PFSK-1 (cell line): ENCODE data around the gene AKAP5.

Experiments
- FOXP2 ChIP-seq: optimal IDR thresholded peaks from 2 replicates; pipeline ENCODE3; 2011; ENCODE audit warnings: borderline replicate concordance, control low read depth, inconsistent platforms; ENCODE audit not compliant: insufficient read depth; ENCODE audit errors: extremely low read length, extremely low read depth
- POLR2AphosphoS5 ChIP-seq: IDR thresholded peaks from 2 replicates; pipeline ENCODE4 v1.6.1; 2012; ENCODE audit warnings: low read depth, mild to moderate bottlenecking, control low read depth, low read length, moderate library complexity
- SIN3A ChIP-seq: IDR thresholded peaks from 2 replicates; pipeline ENCODE4 v1.6.1; 2012; ENCODE audit warnings: mild to moderate bottlenecking, low read length, moderate library complexity, borderline replicate concordance; ENCODE audit not compliant: insufficient read depth
- TAF1 ChIP-seq: IDR thresholded peaks from 2 replicates; pipeline ENCODE4 v1.6.1; 2012; ENCODE audit warnings: low read length, control low read depth, borderline replicate concordance; ENCODE audit not compliant: insufficient read depth
- TF ChIP-seq, protein P1 (sequence below), 2 experiments: IDR thresholded peaks; 2 replicates each; pipeline versions ENCODE4 v1.6.1 to v1.8.0; 2011 to 2012; ENCODE audit warnings: low read depth in 2 of 2, low read length in 2 of 2, control low read depth in 1 of 2, inconsistent platforms in 1 of 2, mild to moderate bottlenecking in 1 of 2, moderate library complexity in 1 of 2; ENCODE audit not compliant: insufficient read depth in 1 of 2

DNA sequence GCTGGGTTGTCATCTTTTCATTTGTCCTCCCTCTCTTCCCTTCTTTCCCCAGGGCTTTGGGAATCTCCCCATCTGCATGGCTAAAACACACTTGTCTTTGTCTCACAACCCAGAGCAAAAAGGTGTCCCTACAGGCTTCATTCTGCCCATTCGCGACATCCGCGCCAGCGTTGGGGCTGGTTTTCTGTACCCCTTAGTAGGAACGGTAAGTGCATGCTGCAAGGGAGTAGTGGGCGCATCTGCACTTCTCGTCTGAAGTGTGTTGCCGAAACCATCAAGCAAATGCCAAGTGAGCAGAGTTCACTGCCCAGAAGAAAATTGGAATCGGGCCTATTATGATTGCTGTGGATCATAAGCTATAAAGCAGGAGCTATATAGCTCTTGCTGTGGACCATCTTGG, 10.6 kb upstream of the AKAP5 start:
- TF ChIP-seq TAF1 (no peak), POLR2AphosphoS5 (no peak), SIN3A (no peak), FOXP2 (no peak)
- TF ChIP-seq, protein P1, sequence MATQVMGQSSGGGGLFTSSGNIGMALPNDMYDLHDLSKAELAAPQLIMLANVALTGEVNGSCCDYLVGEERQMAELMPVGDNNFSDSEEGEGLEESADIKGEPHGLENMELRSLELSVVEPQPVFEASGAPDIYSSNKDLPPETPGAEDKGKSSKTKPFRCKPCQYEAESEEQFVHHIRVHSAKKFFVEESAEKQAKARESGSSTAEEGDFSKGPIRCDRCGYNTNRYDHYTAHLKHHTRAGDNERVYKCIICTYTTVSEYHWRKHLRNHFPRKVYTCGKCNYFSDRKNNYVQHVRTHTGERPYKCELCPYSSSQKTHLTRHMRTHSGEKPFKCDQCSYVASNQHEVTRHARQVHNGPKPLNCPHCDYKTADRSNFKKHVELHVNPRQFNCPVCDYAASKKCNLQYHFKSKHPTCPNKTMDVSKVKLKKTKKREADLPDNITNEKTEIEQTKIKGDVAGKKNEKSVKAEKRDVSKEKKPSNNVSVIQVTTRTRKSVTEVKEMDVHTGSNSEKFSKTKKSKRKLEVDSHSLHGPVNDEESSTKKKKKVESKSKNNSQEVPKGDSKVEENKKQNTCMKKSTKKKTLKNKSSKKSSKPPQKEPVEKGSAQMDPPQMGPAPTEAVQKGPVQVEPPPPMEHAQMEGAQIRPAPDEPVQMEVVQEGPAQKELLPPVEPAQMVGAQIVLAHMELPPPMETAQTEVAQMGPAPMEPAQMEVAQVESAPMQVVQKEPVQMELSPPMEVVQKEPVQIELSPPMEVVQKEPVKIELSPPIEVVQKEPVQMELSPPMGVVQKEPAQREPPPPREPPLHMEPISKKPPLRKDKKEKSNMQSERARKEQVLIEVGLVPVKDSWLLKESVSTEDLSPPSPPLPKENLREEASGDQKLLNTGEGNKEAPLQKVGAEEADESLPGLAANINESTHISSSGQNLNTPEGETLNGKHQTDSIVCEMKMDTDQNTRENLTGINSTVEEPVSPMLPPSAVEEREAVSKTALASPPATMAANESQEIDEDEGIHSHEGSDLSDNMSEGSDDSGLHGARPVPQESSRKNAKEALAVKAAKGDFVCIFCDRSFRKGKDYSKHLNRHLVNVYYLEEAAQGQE (IDR thresholded peaks at IDR 0.05; ENCODE audit: insufficient read depth in 1 of 2, low read depth in 2 of 2, low read length in 2 of 2) = no peak
